ENCODE results near the gene PTPRN2.

The PTPRN2 gene

DNA sequence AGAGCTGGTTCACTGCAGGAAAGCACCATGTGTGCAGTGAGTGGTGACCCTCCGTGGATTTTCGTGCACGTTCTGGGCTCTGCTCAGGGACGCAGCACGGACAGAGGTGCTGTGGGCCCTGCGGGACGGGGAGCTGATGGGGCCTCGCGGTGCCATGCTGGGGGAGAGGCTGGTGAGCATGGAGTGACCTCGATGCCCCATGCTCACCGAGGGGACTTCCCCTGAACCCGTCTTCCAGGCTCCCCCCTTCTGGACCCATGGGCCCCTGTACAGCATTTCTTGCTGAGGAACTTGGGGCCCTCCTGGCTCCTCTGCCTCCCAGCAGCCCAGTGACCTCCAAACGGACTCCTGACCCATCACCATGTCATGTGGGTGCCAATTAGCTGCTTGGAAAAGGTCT is 997.1 kb downstream of the PTPRN2 start:
- no peak overlapping the region for H3K4me3 ChIP-seq (ENCODE audit: low read depth, low read length)
- no peak for DNase-seq (ENCODE audit: low read depth)
- TF ChIP-seq, protein P1, sequence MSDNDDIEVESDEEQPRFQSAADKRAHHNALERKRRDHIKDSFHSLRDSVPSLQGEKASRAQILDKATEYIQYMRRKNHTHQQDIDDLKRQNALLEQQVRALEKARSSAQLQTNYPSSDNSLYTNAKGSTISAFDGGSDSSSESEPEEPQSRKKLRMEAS (IDR thresholded peaks at IDR 0.05; ENCODE audit: low read depth, low read length): no peak
- TF ChIP-seq, protein P2, sequence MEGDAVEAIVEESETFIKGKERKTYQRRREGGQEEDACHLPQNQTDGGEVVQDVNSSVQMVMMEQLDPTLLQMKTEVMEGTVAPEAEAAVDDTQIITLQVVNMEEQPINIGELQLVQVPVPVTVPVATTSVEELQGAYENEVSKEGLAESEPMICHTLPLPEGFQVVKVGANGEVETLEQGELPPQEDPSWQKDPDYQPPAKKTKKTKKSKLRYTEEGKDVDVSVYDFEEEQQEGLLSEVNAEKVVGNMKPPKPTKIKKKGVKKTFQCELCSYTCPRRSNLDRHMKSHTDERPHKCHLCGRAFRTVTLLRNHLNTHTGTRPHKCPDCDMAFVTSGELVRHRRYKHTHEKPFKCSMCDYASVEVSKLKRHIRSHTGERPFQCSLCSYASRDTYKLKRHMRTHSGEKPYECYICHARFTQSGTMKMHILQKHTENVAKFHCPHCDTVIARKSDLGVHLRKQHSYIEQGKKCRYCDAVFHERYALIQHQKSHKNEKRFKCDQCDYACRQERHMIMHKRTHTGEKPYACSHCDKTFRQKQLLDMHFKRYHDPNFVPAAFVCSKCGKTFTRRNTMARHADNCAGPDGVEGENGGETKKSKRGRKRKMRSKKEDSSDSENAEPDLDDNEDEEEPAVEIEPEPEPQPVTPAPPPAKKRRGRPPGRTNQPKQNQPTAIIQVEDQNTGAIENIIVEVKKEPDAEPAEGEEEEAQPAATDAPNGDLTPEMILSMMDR (IDR thresholded peaks at IDR 0.05; ENCODE audit: low read depth, low read length): no peak
- TF ChIP-seq MYC (IDR thresholded peaks at IDR 0.05; ENCODE audit: low read depth, low read length): no peak
- TF ChIP-seq POLR2A (IDR thresholded peaks at IDR 0.05; ENCODE audit: extremely low read depth, insufficient read length): no peak

DNA sequence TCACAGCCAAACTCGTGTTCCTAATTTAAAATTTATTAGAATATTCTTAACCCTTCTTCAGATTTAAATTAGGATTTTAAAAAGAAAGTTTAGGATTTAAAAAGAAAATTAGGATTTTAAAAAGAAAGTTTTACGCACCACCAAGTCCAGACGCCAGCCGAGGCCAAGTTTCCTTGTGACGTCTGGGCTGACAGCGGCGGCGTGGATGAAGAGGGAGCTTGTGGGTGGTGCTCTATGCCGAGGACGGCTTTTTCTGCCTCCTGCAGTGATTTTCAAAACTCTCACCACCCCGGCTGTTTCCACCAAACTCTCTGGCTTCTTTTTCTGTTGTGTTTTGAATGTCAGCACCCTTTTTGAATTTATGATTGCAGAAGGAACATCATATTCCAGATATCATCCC is 997.9 kb downstream of the PTPRN2 start:
- TF ChIP-seq POLR2A (IDR thresholded peaks at IDR 0.05; ENCODE audit: extremely low read depth, insufficient read length) (no peak), MYC (IDR thresholded peaks at IDR 0.05; ENCODE audit: low read depth, low read length) (no peak)
- TF ChIP-seq, protein P1 (IDR thresholded peaks at IDR 0.05; ENCODE audit: low read depth, low read length): no peak
- TF ChIP-seq, protein P2 (IDR thresholded peaks at IDR 0.05; ENCODE audit: low read depth, low read length): no peak
- H3K4me3 ChIP-seq (ENCODE audit: low read depth, low read length): no peak overlapping the region
- no peak for DNase-seq (ENCODE audit: low read depth)

DNA sequence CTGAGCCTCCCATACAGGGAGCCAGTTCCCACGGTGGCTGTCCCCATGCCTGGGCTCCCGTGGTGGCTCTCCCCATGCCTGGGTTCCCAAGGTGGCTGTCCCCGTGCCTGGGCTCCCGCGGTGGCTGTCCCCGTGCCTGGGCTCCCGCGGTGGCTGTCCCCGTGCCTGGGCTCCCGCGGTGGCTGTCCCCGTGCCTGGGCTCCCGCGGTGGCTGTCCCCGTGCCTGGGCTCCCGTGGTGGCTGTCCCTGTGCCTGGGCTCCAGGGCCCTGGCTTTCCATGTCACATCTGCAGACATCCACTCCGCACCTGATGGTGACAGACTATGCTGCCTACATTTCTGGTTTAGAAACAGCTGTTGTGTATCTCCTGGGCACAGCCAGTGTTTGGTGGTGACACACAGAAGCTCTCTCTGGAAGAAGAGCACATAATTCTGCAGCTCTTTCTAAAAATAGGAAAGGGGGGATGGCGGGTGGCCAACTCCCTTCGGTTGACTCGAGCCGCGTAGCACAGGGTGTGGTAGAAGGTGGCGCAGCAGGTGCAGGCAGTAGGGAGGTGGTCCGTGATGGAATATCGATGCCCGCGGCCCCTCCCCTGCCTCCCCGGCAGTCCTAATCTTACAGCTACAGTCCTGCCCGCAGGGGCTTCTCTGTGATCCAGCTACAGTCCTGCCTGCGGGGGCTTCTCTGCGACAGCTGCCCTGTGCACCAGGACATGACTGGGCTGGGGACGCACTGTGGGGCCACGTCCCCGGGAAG is 999.6 kb downstream of the PTPRN2 start:
- DNase-seq (ENCODE audit: low read depth): no peak
- H3K4me3 ChIP-seq (ENCODE audit: low read depth, low read length): no peak overlapping the region
- TF ChIP-seq, protein P1 (IDR thresholded peaks at IDR 0.05; ENCODE audit: low read depth, low read length): no peak
- no peak for TF ChIP-seq POLR2A (IDR thresholded peaks at IDR 0.05; ENCODE audit: extremely low read depth, insufficient read length)
- no peak for TF ChIP-seq MYC (IDR thresholded peaks at IDR 0.05; ENCODE audit: low read depth, low read length)
- TF ChIP-seq, protein P2 (IDR thresholded peaks at IDR 0.05; ENCODE audit: low read depth, low read length): no peak

DNA sequence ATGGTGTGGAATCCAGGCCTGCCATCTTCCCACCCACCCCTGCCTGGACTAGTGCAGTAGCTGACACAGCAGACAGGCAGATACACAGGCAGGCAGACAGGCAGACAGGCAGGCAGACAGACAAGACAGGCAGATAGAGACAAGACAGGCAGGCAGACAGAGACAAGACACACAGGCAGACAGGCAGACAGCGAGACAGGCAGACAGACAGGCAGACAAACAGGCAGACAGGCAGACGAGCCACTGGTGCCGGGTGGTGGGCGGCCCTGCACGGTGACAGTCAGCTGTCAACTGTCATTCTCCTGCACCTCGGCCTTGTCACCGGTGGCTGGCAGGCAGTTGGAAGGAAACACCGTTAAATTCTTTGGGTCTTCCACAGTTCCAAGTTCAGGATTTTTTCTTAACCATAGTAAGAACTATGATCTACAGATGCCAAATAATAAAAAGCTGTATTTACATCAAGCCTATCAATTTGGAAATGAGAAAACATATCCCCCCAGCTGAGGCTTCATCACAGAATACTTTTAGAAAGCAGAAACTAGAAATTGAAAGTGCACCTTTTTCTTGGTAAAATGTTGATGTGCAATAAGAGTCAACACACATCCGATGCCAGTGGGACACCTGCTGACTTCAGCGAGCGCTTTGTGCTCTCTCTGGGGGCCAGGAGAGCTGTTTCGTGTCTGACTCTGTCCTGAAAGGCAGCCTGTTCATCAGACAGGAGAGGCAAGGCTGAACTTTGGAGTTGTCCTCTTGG is 1000.4 kb downstream of the PTPRN2 start:
- no peak for DNase-seq (ENCODE audit: low read depth)

DNA sequence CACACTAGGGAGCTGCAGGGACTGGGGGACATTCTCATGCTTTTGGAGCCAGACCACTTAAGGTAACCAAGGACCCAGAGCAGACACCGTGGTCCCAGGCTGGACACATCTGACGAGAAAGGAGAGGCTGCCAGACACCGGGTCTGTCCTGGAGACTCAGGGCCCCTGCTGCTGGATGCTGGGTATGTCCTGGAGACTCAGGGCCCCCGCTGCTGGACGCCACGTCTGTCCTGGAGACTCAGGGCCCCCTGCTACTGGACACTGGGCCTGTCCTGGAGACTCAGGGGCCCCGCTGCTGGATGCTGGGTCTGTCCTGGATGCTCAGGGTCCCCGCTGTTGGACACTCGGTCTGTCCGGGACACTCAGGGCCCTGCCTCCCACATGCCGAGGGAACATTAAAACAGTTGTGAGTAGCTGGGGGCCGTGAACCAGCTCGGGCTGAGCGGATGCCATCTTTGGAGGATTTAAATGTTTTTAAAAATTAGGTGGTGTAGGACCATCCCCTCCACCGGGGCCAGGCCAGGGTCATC is 1001.1 kb downstream of the PTPRN2 start:
- TF ChIP-seq, protein P2 (IDR thresholded peaks at IDR 0.05; ENCODE audit: low read depth, low read length): no peak
- TF ChIP-seq, protein P1 (IDR thresholded peaks at IDR 0.05; ENCODE audit: low read depth, low read length): no peak
- TF ChIP-seq MYC (IDR thresholded peaks at IDR 0.05; ENCODE audit: low read depth, low read length): no peak
- no peak for TF ChIP-seq POLR2A (IDR thresholded peaks at IDR 0.05; ENCODE audit: extremely low read depth, insufficient read length)
- DNase-seq (ENCODE audit: low read depth): no peak
- H3K4me3 ChIP-seq (ENCODE audit: low read depth, low read length): no peak overlapping the region

More for the DNA sequence above, 1000.4 kb downstream of the PTPRN2 start:
- TF ChIP-seq POLR2A (IDR thresholded peaks at IDR 0.05; ENCODE audit: extremely low read depth, insufficient read length) (no peak), MYC (IDR thresholded peaks at IDR 0.05; ENCODE audit: low read depth, low read length) (no peak)
- TF ChIP-seq, protein P2 (IDR thresholded peaks at IDR 0.05; ENCODE audit: low read depth, low read length): no peak
- TF ChIP-seq, protein P1 (IDR thresholded peaks at IDR 0.05; ENCODE audit: low read depth, low read length): no peak
- no peak overlapping the region for H3K4me3 ChIP-seq (ENCODE audit: low read depth, low read length)
